Natural killer cell (primary cell): ENCODE measurements around the gene GPBAR1. TPM values are rescaled to one million over a fixed set of nuclear protein-coding genes. Genes with fewer than 3 reads are reported as not detected.
"Not testable (repeated sequence)": the region's sequence is repeated elsewhere in the genome, so short reads cannot be mapped to it uniquely, and the experiment has no call there.

Source experiments
- ATAC-seq, 3 donors: fragments of 150-1000 bp in 2 of 3; fragments of 200-7000 bp in 1 of 3; cut with Tn5 transposase; 1 replicate in 1 of 3; 2 replicates in 2 of 3; pipeline ENCODE4 v1.10.0; 2021; ENCODE audit warnings: mild to moderate bottlenecking in 2 of 3, moderate library complexity in 2 of 3
- DNase-seq, 2 donors: peaks; one replicate each; pipeline versions ENCODE4 v3.0.0 to v3.0.0-alpha.2; 2013 to 2021; ENCODE audit warnings: mixed read lengths in 1 of 2
- H3K27ac ChIP-seq: one replicate; pipeline ENCODE4 v1.5.1; 2013; ENCODE audit warnings: mild to moderate bottlenecking, low read length
- H3K27me3 ChIP-seq: one replicate; pipeline ENCODE4 v1.6.1; 2013; ENCODE audit warnings: low read length; ENCODE audit not compliant: control insufficient read depth, insufficient read depth
- H3K36me3 ChIP-seq: one replicate; pipeline ENCODE4 v1.6.1; 2013; ENCODE audit warnings: low read length; ENCODE audit not compliant: control insufficient read depth, insufficient read depth
- H3K4me1 ChIP-seq: one replicate; pipeline ENCODE4 v1.6.1; 2013; ENCODE audit warnings: low read length; ENCODE audit not compliant: control insufficient read depth, insufficient read depth
- H3K4me3 ChIP-seq: one replicate; pipeline ENCODE4 v1.5.1; 2013; ENCODE audit warnings: low read length
- H3K9me3 ChIP-seq: one replicate; pipeline ENCODE4 v1.6.1; 2013; ENCODE audit warnings: low read length; ENCODE audit not compliant: control insufficient read depth, insufficient read depth
- H3K27ac Mint-ChIP-seq, 2 donors: one replicate each; pipeline ENCODE4 v1.8.0; 2022; ENCODE audit warnings: mild to moderate bottlenecking in 2 of 2, mixed read lengths in 2 of 2, moderate library complexity in 1 of 2
- H3K27me3 Mint-ChIP-seq, 2 donors: one replicate each; pipeline ENCODE4 v1.8.0; 2022; ENCODE audit warnings: low read depth in 2 of 2, mixed read lengths in 2 of 2
- H3K36me3 Mint-ChIP-seq: one replicate; pipeline ENCODE4 v1.8.0; 2022; ENCODE audit warnings: mixed read lengths
- H3K4me1 Mint-ChIP-seq, 2 donors: one replicate each; pipeline ENCODE4 v1.8.0; 2022; ENCODE audit warnings: mixed read lengths in 2 of 2
- H3K4me3 Mint-ChIP-seq: one replicate; pipeline ENCODE4 v1.8.0; 2022; ENCODE audit warnings: mild to moderate bottlenecking, moderate library complexity, mixed read lengths
- H3K9me3 Mint-ChIP-seq, 2 donors: one replicate each; pipeline ENCODE4 v1.8.0; 2022; ENCODE audit warnings: mixed read lengths in 2 of 2
- WGBS: methylation state at CpG from one replicate; pipeline ENCODE4 v1.1.7; 2013; ENCODE audit warnings: missing lambda C conversion rate; ENCODE audit not compliant: insufficient coverage; 5-methylcytosine and 5-hydroxymethylcytosine counted together
- intact Hi-C: fragments of 100-400 bp; cut with micrococcal nuclease; formaldehyde crosslinking; loops from one replicate; pipeline ENCODE4 v1.14.2; 2022
- total RNA-seq, 4 donors: library from RNA; stranded (reverse); fragments of 120-200 nt in 1 of 4; gene quantifications; one replicate each; pipeline versions ENCODE4 v1.2.3 to v1.2.4, GENCODE V29; 2013 to 2022
- TF ChIP-seq, protein P1 (sequence below): fragments of 200-600 bp; IDR thresholded peaks from one replicate; pipeline ENCODE4 v1.8.0; 2022; ENCODE audit warnings: antibody characterized with exemption

GPBAR1 gene
- total RNA-seq, 3 donors from 2014 or later (not counting 1 experiment from before 2014, with no cell fraction given) = 1.4 to 3.3 (median 2.6) TPM

DNA sequence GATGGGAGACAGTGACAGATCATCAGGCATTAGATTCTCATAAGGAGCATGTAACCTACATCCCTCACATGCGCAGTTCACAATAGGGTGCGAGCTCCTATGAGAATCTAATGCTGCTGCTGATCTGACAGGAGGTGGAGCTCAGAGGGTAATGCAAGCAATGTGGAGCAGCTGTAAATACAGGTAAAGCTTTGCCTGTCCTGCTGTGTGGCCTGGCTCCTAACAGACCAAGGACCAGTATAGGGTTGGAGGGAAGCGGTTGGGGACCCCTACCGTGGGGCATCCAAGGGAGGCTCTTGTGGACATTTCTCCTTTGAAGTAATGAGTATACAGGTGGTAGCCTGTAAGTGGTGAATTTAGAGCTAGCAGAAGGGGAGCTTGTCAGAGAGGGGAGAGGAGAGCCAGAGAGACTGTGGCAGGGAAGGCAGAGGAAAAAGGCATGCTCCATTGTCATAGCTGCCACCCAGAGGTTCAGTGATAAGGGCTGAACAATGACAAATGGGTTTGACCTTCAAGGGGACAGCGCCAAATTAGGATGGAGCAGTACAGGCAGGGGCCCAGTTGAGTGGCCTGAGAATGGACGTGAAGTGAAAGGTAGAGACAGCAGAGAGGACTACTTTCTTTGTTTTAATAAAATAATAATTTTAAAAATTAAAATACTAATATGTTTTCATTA lies 46.7 kb downstream of the GPBAR1 start:
- Histone ChIP-seq H3K4me1 (no peaks in the 10 kb centered on the region), H3K9me3 (no peaks in the 10 kb centered on the region), H3K36me3 (no peaks in the 10 kb centered on the region), H3K4me3 (no peak overlapping the region), H3K27ac (no peak overlapping the region), H3K27me3 (no peaks in the 10 kb centered on the region)
- ATAC-seq (no peak), DNase-seq (no peak)
- H3K4me3 Mint-ChIP-seq = no peak overlapping the region
- peaks cover 0 to 3% of the 10 kb centered on the region in 2 donors for H3K27me3 Mint-ChIP-seq
- H3K36me3 Mint-ChIP-seq = no peaks in the 10 kb centered on the region
- intact Hi-C loops = no loop called here
- 94% methylated on average over 5 of the region's 6 CpGs for WGBS
- H3K27ac Mint-ChIP-seq = no peak overlapping the region
- no peaks in the 10 kb centered on the region for H3K4me1 Mint-ChIP-seq
- TF ChIP-seq, protein P1, sequence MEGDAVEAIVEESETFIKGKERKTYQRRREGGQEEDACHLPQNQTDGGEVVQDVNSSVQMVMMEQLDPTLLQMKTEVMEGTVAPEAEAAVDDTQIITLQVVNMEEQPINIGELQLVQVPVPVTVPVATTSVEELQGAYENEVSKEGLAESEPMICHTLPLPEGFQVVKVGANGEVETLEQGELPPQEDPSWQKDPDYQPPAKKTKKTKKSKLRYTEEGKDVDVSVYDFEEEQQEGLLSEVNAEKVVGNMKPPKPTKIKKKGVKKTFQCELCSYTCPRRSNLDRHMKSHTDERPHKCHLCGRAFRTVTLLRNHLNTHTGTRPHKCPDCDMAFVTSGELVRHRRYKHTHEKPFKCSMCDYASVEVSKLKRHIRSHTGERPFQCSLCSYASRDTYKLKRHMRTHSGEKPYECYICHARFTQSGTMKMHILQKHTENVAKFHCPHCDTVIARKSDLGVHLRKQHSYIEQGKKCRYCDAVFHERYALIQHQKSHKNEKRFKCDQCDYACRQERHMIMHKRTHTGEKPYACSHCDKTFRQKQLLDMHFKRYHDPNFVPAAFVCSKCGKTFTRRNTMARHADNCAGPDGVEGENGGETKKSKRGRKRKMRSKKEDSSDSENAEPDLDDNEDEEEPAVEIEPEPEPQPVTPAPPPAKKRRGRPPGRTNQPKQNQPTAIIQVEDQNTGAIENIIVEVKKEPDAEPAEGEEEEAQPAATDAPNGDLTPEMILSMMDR = no peak
- no peaks in the 10 kb centered on the region for H3K9me3 Mint-ChIP-seq

- Mint-ChIP-seq H3K36me3 (no peaks in the 10 kb centered on the region), H3K27me3 (peaks cover 0 to 3% of the 10 kb centered on the region in 2 donors), H3K4me3 (no peak overlapping the region), H3K9me3 (no peaks in the 10 kb centered on the region), H3K27ac (no peak overlapping the region), H3K4me1 (peaks cover 4% of the 10 kb centered on the region in 2 donors)
- intact Hi-C loops = no loop called here
- TF ChIP-seq, protein P1 = no peak
- H3K4me3 ChIP-seq = no peak overlapping the region
- WGBS = 95% methylated on average over 10 of the region's 11 CpGs
- no peaks in the 10 kb centered on the region for H3K9me3 ChIP-seq
- H3K36me3 ChIP-seq = no peaks in the 10 kb centered on the region
- peaks cover 4% of the 10 kb centered on the region for H3K4me1 ChIP-seq
- H3K27me3 ChIP-seq = no peaks in the 10 kb centered on the region
- ATAC-seq = no peak
- no peak for DNase-seq
- no peak overlapping the region for H3K27ac ChIP-seq
Measured at GRCh38 chr2:218310853-218311540, 50.2 kb downstream of the GPBAR1 start.

- H3K4me1 Mint-ChIP-seq = peaks cover 11% of the 10 kb centered on the region in 2 donors
- ATAC-seq, H3K36me3 ChIP-seq, H3K27me3 Mint-ChIP-seq, H3K27me3 ChIP-seq, H3K9me3 Mint-ChIP-seq, H3K36me3 Mint-ChIP-seq, DNase-seq, H3K27ac Mint-ChIP-seq, H3K27ac ChIP-seq, H3K4me3 Mint-ChIP-seq, H3K4me3 ChIP-seq, H3K9me3 ChIP-seq, intact Hi-C loops: not testable (repeated sequence)
- 100% methylated on average over 4 of the region's 11 CpGs for WGBS
- peaks cover 11% of the 10 kb centered on the region for H3K4me1 ChIP-seq
Measured at GRCh38 chr2:218311541-218312266, 50.9 kb downstream of the GPBAR1 start.

DNA sequence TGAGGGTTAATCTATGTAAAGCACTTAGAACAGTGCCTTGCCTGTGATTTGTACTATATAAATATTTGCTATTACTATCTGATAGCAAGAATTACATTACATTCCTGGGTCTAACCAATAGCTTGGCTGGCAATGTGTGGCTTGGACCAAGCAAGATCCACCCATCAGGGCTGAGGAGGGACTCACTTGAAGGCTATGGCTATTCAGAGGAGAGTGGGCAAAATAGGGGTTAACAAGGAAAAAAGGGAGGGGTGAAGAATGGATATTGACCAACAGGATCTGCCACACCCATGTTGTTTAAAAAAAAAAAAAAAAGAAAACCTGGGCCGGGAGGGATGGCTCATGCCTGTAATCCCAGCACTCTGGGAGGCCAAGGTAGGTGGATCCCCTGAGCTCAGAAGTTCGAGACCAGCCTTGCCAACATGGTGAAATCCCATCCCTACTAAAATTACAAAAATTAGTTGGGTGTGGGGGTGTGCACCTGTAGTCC lies 51.5 kb downstream of the GPBAR1 start:
- no peak overlapping the region for H3K4me3 ChIP-seq
- no peak for ATAC-seq
- H3K27ac ChIP-seq = no peak overlapping the region
- Mint-ChIP-seq H3K4me1 (peaks cover 12 to 13% of the 10 kb centered on the region in 2 donors), H3K4me3 (no peak overlapping the region), H3K27ac (no peak overlapping the region), H3K9me3 (no peaks in the 10 kb centered on the region), H3K27me3 (peaks cover 0 to 3% of the 10 kb centered on the region in 2 donors), H3K36me3 (no peaks in the 10 kb centered on the region)
- WGBS = no CpG with 5 or more reads among the region's 2 CpGs
- peaks cover 16% of the 10 kb centered on the region for H3K4me1 ChIP-seq
- H3K9me3 ChIP-seq = no peaks in the 10 kb centered on the region
- intact Hi-C loops = no loop called here
- H3K27me3 ChIP-seq = no peaks in the 10 kb centered on the region
- no peaks in the 10 kb centered on the region for H3K36me3 ChIP-seq
- DNase-seq = no peak
- TF ChIP-seq, protein P1 = no peak
